ENCODE data around the gene DCTPP1. TPM values are rescaled to one million over a fixed set of nuclear protein-coding genes. Genes with fewer than 3 reads are reported as not detected.

DCTPP1 gene
- total and polyA plus RNA-seq, 2 of the 13 experiments (the other 11 are each of a cell fraction or from before 2014, with no cell fraction given) = 54.8 to 74.4 TPM

- TF ChIP-seq PLRG1 (conservative IDR thresholded peaks at IDR 0.05) (no peak), PHB2 (IDR thresholded peaks at IDR 0.05; ENCODE audit: partially characterized antibody) (no peak), HNRNPK (IDR thresholded peaks at IDR 0.05; ENCODE audit: low read depth, low read length, poor library complexity, severe bottlenecking) (no peak), ZNF10 (CRISPR knock-in tag; IDR thresholded peaks at IDR 0.05; ENCODE audit: borderline replicate concordance, low read depth) (0 out of 2 replicates have a peak, but pooled peaks have one; percentile 32), NCOA5 (CRISPR knock-in tag; IDR thresholded peaks at IDR 0.05) (no peak), ZNF567 (CRISPR knock-in tag; IDR thresholded peaks at IDR 0.05; ENCODE audit: borderline replicate concordance) (no peak), SUZ12 (IDR thresholded peaks at IDR 0.05; ENCODE audit: low read depth, low read length) (no peak), SMC3 (IDR thresholded peaks at IDR 0.05; ENCODE audit: low read length) (no peak), ZNF569 (CRISPR knock-in tag; IDR thresholded peaks at IDR 0.05; ENCODE audit: borderline replicate concordance) (no peak), TBP (CRISPR knock-in tag; IDR thresholded peaks at IDR 0.05) (no peak), ZNF720 (CRISPR knock-in tag; IDR thresholded peaks at IDR 0.05) (no peak), ESRRA (CRISPR knock-in tag; IDR thresholded peaks at IDR 0.05; ENCODE audit: low read depth) (no peak), TCF12 (IDR thresholded peaks at IDR 0.05) (no peak), TCF12 (CRISPR knock-in tag; IDR thresholded peaks at IDR 0.05) (peak; percentile 52; the same call in 1 of the 2 replicates), GLI4 (CRISPR knock-in tag; IDR thresholded peaks at IDR 0.05; ENCODE audit: borderline replicate concordance) (peak; percentile 84; the same call in 1 of the 2 replicates), ADNP (CRISPR knock-in tag; IDR thresholded peaks at IDR 0.05) (no peak), SETDB1 (CRISPR knock-in tag; IDR thresholded peaks at IDR 0.05; ENCODE audit: borderline replicate concordance) (no peak), ZNF224 (CRISPR knock-in tag; IDR thresholded peaks at IDR 0.05) (no peak; the same call in 1 of the 2 replicates), SAFB2 (CRISPR knock-in tag; IDR thresholded peaks at IDR 0.05; ENCODE audit: borderline replicate concordance, low read depth) (no peak), CHCHD3 (CRISPR knock-in tag; IDR thresholded peaks at IDR 0.05) (no peak), CREB1 (IDR thresholded peaks at IDR 0.05) (no peak), CREB1 (CRISPR knock-in tag; IDR thresholded peaks at IDR 0.05) (no peak), KLF13 (CRISPR knock-in tag; IDR thresholded peaks at IDR 0.05) (0 out of 2 replicates have a peak, but pooled peaks have one; percentile 76), ELF1 (CRISPR knock-in tag; IDR thresholded peaks at IDR 0.05) (no peak), ZNF607 (CRISPR knock-in tag; IDR thresholded peaks at IDR 0.05; ENCODE audit: borderline replicate concordance) (no peak), ZNF766 (CRISPR knock-in tag; IDR thresholded peaks at IDR 0.05; ENCODE audit: borderline replicate concordance) (no peak), ZNF598 (CRISPR knock-in tag; IDR thresholded peaks at IDR 0.05; ENCODE audit: borderline replicate concordance) (no peak), PHF8 (CRISPR knock-in tag; IDR thresholded peaks at IDR 0.05) (no peak), MTF2 (CRISPR knock-in tag; IDR thresholded peaks at IDR 0.05; ENCODE audit: borderline replicate concordance) (no peak), NFE2L2 (IDR thresholded peaks at IDR 0.05; ENCODE audit: low read length) (no peak)
- TF ChIP-seq, protein P1, sequence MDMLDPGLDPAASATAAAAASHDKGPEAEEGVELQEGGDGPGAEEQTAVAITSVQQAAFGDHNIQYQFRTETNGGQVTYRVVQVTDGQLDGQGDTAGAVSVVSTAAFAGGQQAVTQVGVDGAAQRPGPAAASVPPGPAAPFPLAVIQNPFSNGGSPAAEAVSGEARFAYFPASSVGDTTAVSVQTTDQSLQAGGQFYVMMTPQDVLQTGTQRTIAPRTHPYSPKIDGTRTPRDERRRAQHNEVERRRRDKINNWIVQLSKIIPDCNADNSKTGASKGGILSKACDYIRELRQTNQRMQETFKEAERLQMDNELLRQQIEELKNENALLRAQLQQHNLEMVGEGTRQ (IDR thresholded peaks at IDR 0.05; ENCODE audit: low read depth, low read length) = no peak
- TF ChIP-seq, protein P1 (CRISPR knock-in tag; IDR thresholded peaks at IDR 0.05; ENCODE audit: borderline replicate concordance) = no peak
- TF ChIP-seq, protein P2, sequence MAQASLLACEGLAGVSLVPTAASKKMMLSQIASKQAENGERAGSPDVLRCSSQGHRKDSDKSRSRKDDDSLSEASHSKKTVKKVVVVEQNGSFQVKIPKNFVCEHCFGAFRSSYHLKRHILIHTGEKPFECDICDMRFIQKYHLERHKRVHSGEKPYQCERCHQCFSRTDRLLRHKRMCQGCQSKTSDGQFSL (CRISPR knock-in tag; IDR thresholded peaks at IDR 0.05) = peak; percentile 50; the same call in 1 of the 2 replicates
Observed at GRCh38 chr16:30395992-30396585, 33.7 kb downstream of the DCTPP1 start (continued).

Data from HepG2 (cell line).